B cell (primary cell): ENCODE data around the gene RNF8. TPM values are rescaled to one million over a fixed set of nuclear protein-coding genes. Genes with fewer than 3 reads are reported as not detected.

Experiments used
- ATAC-seq: fragments of 200-7000 bp; cut with Tn5 transposase; one replicate; pipeline ENCODE4 v1.10.0; 2021; ENCODE audit warnings: low read depth, mild to moderate bottlenecking, moderate number of reproducible peaks, moderate library complexity
- CTCF ChIA-PET: fragments of 350-600 bp; sonication (Branson Sonifier 250); formaldehyde crosslinking; loops from one replicate; lab custom pipeline; 2021; ENCODE audit warnings: antibody characterized with exemption, inconsistent platforms; lab: Charles Lee
- POLR2A ChIA-PET: fragments of 350-600 bp; sonication (Branson Sonifier 250); formaldehyde crosslinking; loops from one replicate; lab custom pipeline; 2021; ENCODE audit warnings: antibody characterized with exemption; lab: Charles Lee
- DNase-seq: peaks from one replicate; pipeline ENCODE4 v3.0.0; 2013
- H2AFZ ChIP-seq: 2 replicates; pipeline ENCODE4 v1.6.1; 2012; ENCODE audit warnings: mild to moderate bottlenecking, low read depth, low read length; ENCODE audit not compliant: insufficient read depth, poor library complexity, severe bottlenecking
- H3K27ac ChIP-seq, 2 donors: 1 replicate in 1 of 2; 2 replicates in 1 of 2; pipeline ENCODE4 v1.5.1; 2012 to 2013; ENCODE audit warnings: low read length in 2 of 2, mild to moderate bottlenecking in 2 of 2, moderate library complexity in 1 of 2
- H3K27me3 ChIP-seq, 4 experiments: fragments of 200-600 bp in 1 of 4; sonication (generic) in 1 of 4; replicated peaks in 1 of 4; 1 replicate in 2 of 4; 2 replicates in 2 of 4; pipeline versions ENCODE4 v1.6.1 to v1.7.0; 2013 to 2016; ENCODE audit warnings: low read length in 3 of 4, mild to moderate bottlenecking in 2 of 4, mixed read lengths in 1 of 4, moderate library complexity in 1 of 4; ENCODE audit not compliant: insufficient read depth in 4 of 4, control insufficient read depth in 3 of 4; ENCODE audit errors: control extremely low read depth in 1 of 4
- H3K36me3 ChIP-seq, 2 experiments: replicated peaks in 1 of 2; 1 replicate in 1 of 2; 2 replicates in 1 of 2; pipeline versions ENCODE4 v1.6.1 to v1.7.1; 2013; ENCODE audit warnings: low read length in 1 of 2; ENCODE audit not compliant: insufficient read depth in 2 of 2, control insufficient read depth in 1 of 2; ENCODE audit errors: control extremely low read depth in 1 of 2, extremely low read depth in 1 of 2
- H3K4me1 ChIP-seq, 2 donors: fragments of 200-600 bp in 1 of 2; sonication (generic) in 1 of 2; 1 replicate in 1 of 2; 2 replicates in 1 of 2; pipeline versions ENCODE4 v1.5.1 to v1.6.1; 2013 to 2017; ENCODE audit warnings: low read length in 2 of 2; ENCODE audit not compliant: control insufficient read depth in 2 of 2, insufficient read depth in 2 of 2
- H3K4me2 ChIP-seq: replicated peaks from 2 replicates; pipeline ENCODE3; 2012; ENCODE audit warnings: mild to moderate bottlenecking, low read depth, low read length; ENCODE audit not compliant: poor library complexity, severe bottlenecking
- H3K4me3 ChIP-seq, 5 experiments: fragments of 200-600 bp in 1 of 5; sonication (generic) in 1 of 5; 1 replicate in 3 of 5; 2 replicates in 2 of 5; pipeline versions ENCODE4 v1.5.1 to v1.7.0; 2011 to 2016; ENCODE audit warnings: low read length in 4 of 5, mild to moderate bottlenecking in 4 of 5, low read depth in 2 of 5, control low read depth in 1 of 5, moderate library complexity in 1 of 5; ENCODE audit not compliant: insufficient read depth in 1 of 5; ENCODE audit errors: control extremely low read depth in 1 of 5, extremely low read depth in 1 of 5
- H3K79me2 ChIP-seq: fragments of 200-600 bp; sonication (generic); one replicate; pipeline ENCODE4 v1.6.0; 2016; ENCODE audit warnings: low read length; ENCODE audit not compliant: control insufficient read depth, insufficient read depth
- H3K9ac ChIP-seq: fragments of 200-600 bp; sonication (generic); 2 replicates; pipeline ENCODE4 v1.6.1; 2017; ENCODE audit warnings: mild to moderate bottlenecking, low read length, moderate library complexity
- H3K9me3 ChIP-seq, 3 donors: one replicate each; pipeline versions ENCODE4 v1.6.1 to v1.7.1; 2013; ENCODE audit warnings: low read length in 2 of 3; ENCODE audit not compliant: control insufficient read depth in 2 of 3, insufficient read depth in 1 of 3; ENCODE audit errors: control extremely low read depth in 1 of 3
- H4K20me1 ChIP-seq: 2 replicates; pipeline ENCODE4 v1.6.0; 2012; ENCODE audit warnings: mild to moderate bottlenecking, low read length; ENCODE audit not compliant: insufficient read depth, control insufficient read depth, poor library complexity, severe bottlenecking
- H3K27ac Mint-ChIP-seq: one replicate; pipeline ENCODE4 v1.8.0; 2021; ENCODE audit warnings: mixed read lengths
- H3K27me3 Mint-ChIP-seq: one replicate; pipeline ENCODE4 v1.8.0; 2021; ENCODE audit warnings: mixed read lengths
- H3K4me1 Mint-ChIP-seq: one replicate; pipeline ENCODE4 v1.8.0; 2021; ENCODE audit warnings: mixed read lengths
- H3K4me3 Mint-ChIP-seq: one replicate; pipeline ENCODE4 v1.8.0; 2021; ENCODE audit warnings: mixed read lengths
- H3K9me3 Mint-ChIP-seq: one replicate; pipeline ENCODE4 v1.8.0; 2022; ENCODE audit warnings: mixed read lengths; ENCODE audit not compliant: insufficient read depth
- CTCF ChIP-seq: fragments of 200-600 bp; IDR thresholded peaks from one replicate; pipeline ENCODE4 v1.8.0; 2022; ENCODE audit warnings: antibody characterized with exemption, mild to moderate bottlenecking
- EZH2 ChIP-seq: IDR thresholded peaks from 2 replicates; pipeline ENCODE4 v1.6.1; 2012; ENCODE audit warnings: borderline replicate concordance, low read depth, mild to moderate bottlenecking, moderate library complexity, low read length; ENCODE audit not compliant: insufficient read depth, poor library complexity, severe bottlenecking
- WGBS: methylation state at CpG from one replicate; pipeline ENCODE4 v1.1.5; 2013; ENCODE audit warnings: missing lambda C conversion rate; ENCODE audit not compliant: insufficient coverage; 5-methylcytosine and 5-hydroxymethylcytosine counted together
- intact Hi-C: fragments of 100-400 bp; cut with micrococcal nuclease; formaldehyde crosslinking; loops from one replicate; pipeline ENCODE4 v1.10.0; 2022
- polyA plus RNA-seq: library from polyadenylated mRNA; depleted of rRNA; stranded (reverse); fragments of >200 nt; gene quantifications from 2 replicates; pipeline ENCODE4 v1.2.3, GENCODE V29; 2012
- total RNA-seq, 2 donors: library from RNA; stranded (reverse); fragments of 120-200 nt in 1 of 2; gene quantifications; 1 replicate in 1 of 2; 2 replicates in 1 of 2; pipeline versions ENCODE4 v1.2.3 to v1.2.4, GENCODE V29; 2013 to 2022

The RNF8 gene
- total and polyA plus RNA-seq, 2 donors (not counting 1 experiment from before 2014, with no cell fraction given) = 5.3 to 16.9 TPM

GRCh38 chr6:37338745-37339255 is 15.0 kb upstream of the RNF8 start:
- no peaks in the 10 kb centered on the region for H3K4me1 Mint-ChIP-seq

More at GRCh38 chr6:37338745-37339255, 15.0 kb upstream of the RNF8 start:
- Histone ChIP-seq H3K27me3 (peaks cover 0 to 7% (median 0%) of the 10 kb centered on the region in 4 experiments), H4K20me1 (no peaks in the 10 kb centered on the region), H3K4me3 (no peak overlapping the region), H3K4me2 (no peak overlapping the region), H3K36me3 (no peaks in the 10 kb centered on the region), H3K9me3 (no peaks in the 10 kb centered on the region), H3K79me2 (no peaks in the 10 kb centered on the region), H2AFZ (no peak overlapping the region), H3K27ac (no peak overlapping the region), H3K4me1 (no peaks in the 10 kb centered on the region), H3K9ac (no peak overlapping the region)
- TF ChIP-seq CTCF (no peak), EZH2 (no peak)
- H3K9me3 Mint-ChIP-seq = no peaks in the 10 kb centered on the region
- 96% methylated on average over 3 of the region's 5 CpGs for WGBS
- ATAC-seq (no peak), DNase-seq (no peak)
- ChIA-PET CTCF (no interaction called here), POLR2A (no interaction called here)
- no peaks in the 10 kb centered on the region for H3K27me3 Mint-ChIP-seq
- H3K4me3 Mint-ChIP-seq = no peak overlapping the region
- intact Hi-C loops = no loop called here
- no peak overlapping the region for H3K27ac Mint-ChIP-seq
